GM08714 (cell line): ENCODE data around the gene MAB21L3.

Experiments
- H3K4me3 ChIP-seq: fragments of 200-500 bp; sonication (Bioruptor generic); 2 replicates; pipeline ENCODE4 v1.5.1; 2014; ENCODE audit warnings: mild to moderate bottlenecking, low read length, inconsistent platforms
- ZNF274 ChIP-seq: IDR thresholded peaks from 2 replicates; pipeline ENCODE4 v1.6.1; 2012; ENCODE audit warnings: mild to moderate bottlenecking, low read depth, low read length

The MAB21L3 gene

DNA sequence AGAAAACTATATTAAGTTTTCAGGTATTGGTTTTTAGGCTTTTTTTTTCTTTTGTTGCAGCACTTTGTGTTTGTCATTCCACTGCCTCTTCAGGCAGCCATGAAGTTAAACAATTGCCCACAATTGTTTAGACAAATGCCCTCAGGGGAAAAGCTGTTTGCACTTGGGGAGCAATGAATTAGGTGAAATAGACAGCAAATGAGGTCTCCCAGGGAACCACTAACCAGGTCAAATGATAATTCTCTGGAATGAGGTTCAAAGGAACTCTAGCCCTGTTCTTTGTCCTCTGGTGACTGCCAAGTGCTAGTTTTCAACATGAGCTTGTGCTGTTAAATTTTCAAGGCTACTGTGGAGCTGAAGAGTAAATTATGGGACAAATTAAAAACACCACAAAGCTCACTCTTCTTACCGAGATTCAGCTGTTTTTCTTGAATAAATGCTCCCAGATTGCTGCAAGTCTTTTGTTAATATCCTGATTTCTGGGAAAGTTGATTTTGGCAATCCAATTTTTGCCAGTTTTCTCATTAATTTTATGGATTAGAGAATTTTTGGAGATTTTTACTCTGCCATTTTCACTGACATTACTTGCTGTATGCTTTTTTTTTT is 15.1 kb upstream of the MAB21L3 start:
- no peak for TF ChIP-seq ZNF274
- H3K4me3 ChIP-seq = no peak overlapping the region

DNA sequence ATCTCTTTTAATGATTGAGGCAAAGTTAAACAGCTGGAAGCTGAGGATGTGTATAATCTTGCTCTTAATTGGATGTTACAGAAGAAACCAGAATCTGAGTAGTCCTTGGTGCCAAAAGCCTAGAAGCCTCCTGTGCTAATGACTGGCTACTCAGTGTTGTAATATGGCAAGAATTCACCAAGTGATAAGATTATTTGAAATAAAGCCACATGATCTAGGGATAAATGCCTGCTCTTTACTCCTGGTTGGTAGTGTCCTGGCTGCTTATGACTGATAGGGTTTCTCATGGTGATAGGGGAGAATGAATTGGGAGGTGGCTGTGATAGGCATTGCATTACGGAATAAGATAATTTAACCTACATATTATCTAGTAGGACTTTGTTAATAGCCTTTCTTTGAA is 13.6 kb upstream of the MAB21L3 start:
- TF ChIP-seq ZNF274 = no peak
- H3K4me3 ChIP-seq = no peak overlapping the region

DNA sequence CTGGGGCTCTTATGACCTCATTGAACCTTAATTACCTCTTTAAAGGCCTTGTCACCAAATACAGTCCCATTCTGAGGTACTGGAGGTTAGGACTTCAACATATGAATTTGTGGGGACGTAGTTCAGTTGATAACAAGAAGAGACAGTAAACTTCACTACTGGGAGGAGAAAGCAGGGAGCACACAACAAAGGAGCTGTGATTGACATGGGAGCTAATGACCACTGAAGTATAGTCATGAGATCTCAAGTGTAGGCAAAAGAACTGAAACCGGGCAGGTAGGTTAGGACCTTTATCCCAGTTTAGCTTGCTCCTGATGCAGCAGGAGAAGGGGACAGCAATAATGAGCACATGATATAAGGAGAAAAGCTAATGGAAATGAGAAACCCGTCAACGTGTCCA is 11.8 kb upstream of the MAB21L3 start:
- no peak overlapping the region for H3K4me3 ChIP-seq
- TF ChIP-seq ZNF274 = no peak

DNA sequence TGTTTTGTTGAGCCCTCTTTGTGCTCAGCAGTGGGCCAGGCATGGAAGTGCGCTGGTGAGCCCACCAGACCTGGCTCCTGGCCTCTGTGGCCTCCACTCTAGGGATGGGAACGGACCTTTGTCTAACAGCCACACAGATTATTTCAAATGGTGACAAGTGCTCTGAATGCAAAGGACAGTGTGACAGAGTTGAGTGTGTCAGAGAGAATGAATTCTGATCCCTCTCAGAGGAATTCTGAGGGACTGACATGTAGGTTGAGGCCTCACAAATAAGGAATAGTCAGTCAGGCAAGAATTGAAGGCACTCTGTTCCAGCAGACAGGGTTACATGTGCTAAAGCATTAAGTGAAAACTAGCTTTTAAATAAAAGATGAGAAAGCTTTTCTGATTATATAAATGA is 11.3 kb upstream of the MAB21L3 start:
- no peak for TF ChIP-seq ZNF274
- H3K4me3 ChIP-seq = no peak overlapping the region

DNA sequence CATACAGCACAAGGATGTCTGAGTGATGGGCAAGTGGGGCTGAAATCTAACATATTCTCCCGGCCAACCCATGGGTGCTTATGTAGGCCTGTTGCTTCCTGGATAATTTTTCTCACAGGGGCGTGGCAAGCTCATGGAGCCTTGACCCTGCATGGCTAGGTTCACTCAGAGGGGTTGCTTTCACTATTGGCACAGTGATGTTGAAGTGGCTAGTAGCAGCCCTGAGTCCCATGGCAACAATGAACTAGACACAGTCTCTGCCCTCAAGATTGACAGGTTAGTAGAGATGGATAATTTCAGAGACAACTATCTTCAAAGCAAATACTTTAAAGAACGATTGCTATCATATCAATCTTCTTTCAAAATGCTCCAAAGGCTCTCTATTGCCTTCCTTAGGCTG is 6.5 kb upstream of the MAB21L3 start:
- no peak for TF ChIP-seq ZNF274

DNA sequence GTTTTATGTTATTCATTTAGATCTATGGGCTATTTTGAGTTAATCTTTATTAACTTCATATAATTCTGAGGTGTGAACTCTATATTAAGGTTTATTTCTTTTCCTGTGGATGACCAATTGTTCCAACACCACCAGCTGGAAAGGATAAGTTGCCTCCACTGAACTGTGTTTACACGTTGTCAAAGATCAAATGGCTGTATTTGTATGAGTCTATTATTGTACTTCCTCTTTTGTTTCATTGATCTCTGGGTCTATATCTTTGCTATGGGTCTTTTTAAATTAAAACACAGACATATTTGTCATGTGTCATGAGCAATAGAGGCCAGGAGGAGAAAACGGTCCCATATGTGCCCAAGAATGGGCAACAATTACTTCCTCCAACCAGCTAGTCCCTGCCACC is 5.2 kb upstream of the MAB21L3 start:
- TF ChIP-seq ZNF274 = no peak
- no peak overlapping the region for H3K4me3 ChIP-seq

More for the DNA sequence above, 6.5 kb upstream of the MAB21L3 start:
- H3K4me3 ChIP-seq = no peak overlapping the region

DNA sequence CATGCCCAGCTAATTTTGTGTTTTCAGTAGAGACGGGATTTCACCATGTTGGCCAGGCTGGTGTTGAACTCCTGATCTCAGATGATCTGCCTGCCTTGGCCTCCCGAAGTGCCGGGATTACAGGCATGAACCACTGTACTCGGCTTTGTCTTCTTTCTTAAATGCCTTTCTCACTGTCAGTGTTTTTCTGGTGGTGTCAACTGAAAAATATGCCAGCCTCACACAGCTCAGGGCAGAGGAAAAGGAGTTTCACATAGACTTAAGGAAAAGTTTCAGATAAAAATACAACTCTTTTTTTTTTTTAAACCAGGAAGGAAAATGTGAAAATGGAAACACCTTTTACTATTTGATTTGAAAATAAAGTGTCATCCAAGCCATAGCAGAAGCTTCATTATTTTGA is 4.6 kb upstream of the MAB21L3 start:
- no peak overlapping the region for H3K4me3 ChIP-seq
- TF ChIP-seq ZNF274 = no peak

DNA sequence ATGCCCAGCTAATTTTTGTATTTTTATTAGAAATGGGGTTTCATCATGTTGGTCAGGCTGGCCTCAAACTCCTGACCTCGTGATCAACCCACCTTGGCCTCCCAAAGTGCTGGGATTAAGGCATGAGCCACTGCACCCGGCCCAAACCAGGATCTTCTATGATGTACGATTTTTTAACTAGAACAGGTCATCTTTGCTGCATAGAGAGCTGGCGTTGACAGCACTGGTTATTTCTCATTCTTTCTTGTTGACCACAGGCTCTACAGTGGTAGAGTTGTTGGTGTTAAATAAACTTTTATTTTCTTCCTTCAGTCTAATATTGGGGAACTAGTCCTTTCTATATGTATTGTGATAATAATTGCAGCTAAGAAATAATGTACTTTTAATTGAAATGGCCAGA is 3.8 kb upstream of the MAB21L3 start:
- no peak overlapping the region for H3K4me3 ChIP-seq
- no peak for TF ChIP-seq ZNF274

DNA sequence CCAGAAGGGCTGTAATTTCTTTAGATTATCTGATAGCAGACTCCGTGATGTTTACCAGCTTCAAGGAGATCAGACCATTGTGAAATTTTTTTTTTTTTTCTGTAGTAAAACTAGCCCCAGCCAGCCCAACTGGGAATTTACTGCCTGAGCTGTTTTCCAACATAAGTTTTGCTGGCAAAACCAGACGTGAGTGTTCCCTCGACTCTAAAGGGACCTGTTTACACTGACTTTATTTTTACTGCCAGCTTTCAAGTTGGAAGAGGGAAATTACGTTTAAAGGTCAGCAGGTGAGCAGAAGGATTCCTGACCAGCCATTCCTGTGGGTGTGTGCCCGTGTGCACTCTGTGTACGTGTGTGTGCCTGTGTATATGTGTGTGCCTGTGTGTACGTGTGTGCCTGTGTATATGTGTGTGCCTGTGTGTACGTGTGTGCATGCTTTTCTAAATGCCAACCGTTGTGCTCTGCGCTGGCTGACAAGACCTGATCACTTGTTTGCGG is 374 bp downstream of the MAB21L3 start:
- H3K4me3 ChIP-seq = peak overlapping the region; percentile 78
- no peak for TF ChIP-seq ZNF274

DNA sequence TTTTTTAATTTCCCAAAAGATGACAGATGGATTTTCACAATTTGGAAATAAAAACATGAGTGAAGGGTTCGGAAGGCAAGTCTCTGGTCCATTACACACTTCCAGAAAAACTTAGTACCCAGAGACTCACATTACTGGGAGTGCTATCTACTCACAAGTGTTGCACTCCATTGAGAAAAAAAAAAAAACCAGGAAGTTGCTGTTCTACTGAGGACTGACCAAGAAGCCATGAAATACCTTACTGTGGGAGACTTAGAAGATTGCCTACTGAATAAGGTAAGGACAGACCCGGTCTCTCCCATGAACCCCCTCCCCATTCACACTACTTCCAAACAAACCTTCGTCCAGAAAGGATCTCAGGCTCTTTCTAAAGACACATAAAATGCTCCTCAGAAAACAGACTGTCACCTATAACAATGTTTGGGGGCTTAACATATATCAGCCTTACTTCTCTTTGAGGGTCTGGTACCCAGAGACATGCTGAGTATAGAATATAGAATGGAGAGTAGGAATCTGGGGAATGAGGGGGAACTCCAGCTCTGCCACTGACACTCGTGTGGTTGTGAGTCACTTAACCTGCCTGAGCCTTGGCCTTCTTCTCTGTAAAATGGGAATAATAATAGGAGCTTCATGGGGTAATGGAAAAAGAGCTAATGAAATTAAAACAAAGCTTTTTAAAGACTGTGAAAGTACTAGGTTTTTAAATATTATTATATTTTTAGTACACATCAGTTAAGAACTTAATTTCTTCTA is 1.4 kb downstream of the MAB21L3 start:
- H3K4me3 ChIP-seq = peak overlapping the region; percentile 78
- no peak for TF ChIP-seq ZNF274

DNA sequence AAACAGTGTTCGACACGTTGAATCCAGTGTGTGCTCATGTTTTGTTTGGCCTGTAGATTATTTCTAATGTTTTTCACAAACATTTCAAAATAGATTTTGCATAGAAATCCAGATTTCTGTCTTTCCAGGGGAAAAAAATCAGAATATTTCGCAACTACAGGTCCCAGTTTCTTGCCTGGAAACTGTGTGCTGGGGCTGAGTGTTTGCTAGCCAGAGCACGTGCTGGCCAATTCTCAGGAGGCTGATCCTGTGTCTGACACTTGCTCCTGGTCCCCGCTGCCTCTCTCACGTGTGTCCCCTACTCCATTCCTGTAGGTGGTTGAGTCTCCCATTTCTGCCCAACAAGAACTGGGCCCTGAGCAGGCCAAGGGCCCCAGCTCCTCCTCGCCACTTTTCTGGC is 2.4 kb downstream of the MAB21L3 start:
- no peak for TF ChIP-seq ZNF274
- no peak overlapping the region for H3K4me3 ChIP-seq

DNA sequence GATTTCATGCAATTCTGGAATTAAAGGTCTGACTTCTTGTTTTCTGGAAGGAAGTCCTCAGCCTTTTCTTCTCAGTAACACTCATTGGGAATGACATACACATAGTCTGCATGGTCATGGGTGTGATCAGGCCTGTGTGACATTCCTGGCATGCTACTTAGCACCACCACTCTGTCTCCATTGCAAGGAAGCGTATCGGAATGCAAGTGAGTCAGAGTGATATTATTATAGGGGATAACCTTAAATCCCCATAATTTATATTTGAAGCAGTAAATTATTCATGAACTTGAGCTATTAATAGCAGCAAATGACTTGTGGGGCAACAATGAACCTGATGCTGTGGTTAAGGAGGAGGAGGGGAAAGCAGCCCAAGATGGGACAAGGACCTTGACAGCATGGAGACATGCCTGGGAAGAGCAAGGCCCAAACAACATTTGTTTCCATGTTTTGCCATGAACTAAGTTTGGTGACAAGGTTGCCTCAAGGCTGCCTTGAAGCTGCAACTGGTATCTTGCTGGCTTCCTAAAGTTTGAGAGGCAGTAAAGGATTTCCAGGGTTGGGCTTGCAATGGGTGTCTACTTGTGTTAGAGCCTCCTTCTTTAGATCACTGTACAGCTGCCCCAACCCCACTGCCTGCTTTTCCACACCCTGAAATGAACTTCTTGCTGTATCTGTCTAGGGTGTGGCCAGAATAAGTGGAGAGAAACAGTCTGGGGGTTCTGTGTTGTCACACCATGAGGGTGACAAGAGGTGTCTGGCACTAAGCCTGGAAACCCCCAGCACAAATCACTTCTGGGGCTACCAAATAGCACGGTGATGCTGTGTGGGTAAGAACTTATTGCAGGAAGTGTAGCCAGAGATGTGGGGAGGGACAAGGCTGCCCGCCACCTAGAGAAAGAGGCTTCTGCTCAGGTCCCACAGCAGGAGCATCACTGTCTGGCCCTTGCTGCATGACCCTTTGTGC is 4.6 kb downstream of the MAB21L3 start:
- no peak overlapping the region for H3K4me3 ChIP-seq
- no peak for TF ChIP-seq ZNF274

DNA sequence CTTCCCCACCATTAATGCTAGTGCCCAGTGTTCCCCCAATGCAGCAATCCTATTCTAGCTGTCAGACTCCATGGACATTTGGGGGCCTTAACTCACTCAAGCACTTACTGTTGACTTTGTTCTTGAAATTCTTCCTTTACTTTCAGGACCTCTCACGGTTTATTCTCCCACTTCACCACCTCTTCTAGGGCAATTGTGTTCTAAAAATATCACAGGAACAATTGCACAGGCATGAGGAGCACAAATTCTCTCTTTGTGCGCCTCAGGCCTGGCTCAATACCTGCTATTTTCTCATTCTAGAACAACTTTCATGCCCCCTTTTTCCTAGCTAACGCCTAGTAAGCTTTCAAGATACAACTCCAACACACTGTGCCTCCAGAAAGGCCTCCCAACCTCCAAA is 7.3 kb downstream of the MAB21L3 start:
- no peak overlapping the region for H3K4me3 ChIP-seq
- TF ChIP-seq ZNF274 = no peak

DNA sequence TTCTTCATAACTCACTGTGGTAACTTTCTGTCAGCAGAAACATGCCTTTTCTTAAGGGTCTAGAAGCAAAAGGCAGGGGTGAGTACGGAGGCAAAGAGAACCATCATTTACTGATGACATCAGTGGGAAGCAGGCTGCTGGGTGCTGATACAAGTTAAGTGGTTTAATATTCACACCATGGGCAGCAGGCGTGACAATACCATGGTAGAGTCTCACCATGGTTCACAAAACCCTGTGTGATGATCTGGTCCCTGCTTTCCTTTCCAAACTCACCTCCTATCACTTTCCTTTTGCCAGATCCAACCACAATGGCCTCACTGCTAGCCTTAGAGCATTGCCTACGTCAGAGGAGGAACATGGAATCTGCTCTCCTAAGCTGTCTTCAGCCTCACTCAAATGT is 8.7 kb downstream of the MAB21L3 start:
- no peak for TF ChIP-seq ZNF274
- H3K4me3 ChIP-seq = no peak overlapping the region
